Measurements from ENCODE around the gene PREX1. TPM values are rescaled to one million over a fixed set of nuclear protein-coding genes. Genes with fewer than 3 reads are reported as not detected.

PREX1 gene
- total and polyA plus RNA-seq, 2 experiments from 2014 or later, result 2.4 to 10.3 TPM

DNA sequence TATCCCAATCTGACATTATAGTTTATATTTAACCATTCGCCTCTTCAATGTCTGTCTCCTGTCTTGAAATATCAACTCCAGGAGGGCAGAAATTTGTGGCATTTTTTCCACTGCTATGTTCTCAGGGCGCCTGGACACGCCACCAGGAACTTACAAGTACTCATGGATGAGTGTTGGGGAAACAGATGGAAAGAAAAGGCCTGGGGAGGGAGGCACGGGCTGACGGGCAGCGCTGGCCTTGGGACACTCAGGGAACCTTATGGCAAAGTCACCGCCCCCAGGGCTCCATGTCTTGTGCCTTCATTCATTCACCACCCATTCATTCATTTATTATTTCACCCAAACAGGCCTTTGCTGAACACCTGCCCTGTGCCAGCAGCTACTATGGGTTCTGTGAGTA lies 222.9 kb downstream of the PREX1 start:
- Mint-ChIP-seq H3K36me3 (ENCODE audit: low read depth) (no peaks in the 10 kb centered on the region), H3K4me3 (no peak overlapping the region), H3K27ac (no peak overlapping the region), H3K27me3 (ENCODE audit: insufficient read depth, low read depth, poor library complexity) (no peaks in the 10 kb centered on the region), H3K9me3 (no peaks in the 10 kb centered on the region), H3K4me1 (peaks cover 20% of the 10 kb centered on the region)
- Histone ChIP-seq H3K36me3 (ENCODE audit: insufficient read depth) (no peaks in the 10 kb centered on the region), H3K79me2 (replicated peaks; ENCODE audit: insufficient read depth) (no peaks in the 10 kb centered on the region), H2AFZ (no peak overlapping the region), H3K4me1 (ENCODE audit: insufficient read depth) (no peaks in the 10 kb centered on the region; the same call in 1 of the 2 replicates), H3K27ac (ENCODE audit: low read depth) (no peak overlapping the region), H4K20me1 (replicated peaks; ENCODE audit: insufficient read depth) (no peaks in the 10 kb centered on the region), H3K27me3 (ENCODE audit: insufficient read depth) (no peaks in the 10 kb centered on the region), H3K4me3 (no peak overlapping the region), H3K9me2 (ENCODE audit: insufficient read depth) (no peaks in the 10 kb centered on the region), H3F3A (replicated peaks; ENCODE audit: low read depth) (no peaks in the 10 kb centered on the region), H3K4me2 (no peak overlapping the region)
- DNase-seq (ENCODE audit: low spot score) (no peak), ATAC-seq (no peak)
- TF ChIP-seq STAT1 (IDR thresholded peaks at IDR 0.05; ENCODE audit: unreplicated experiment) (no peak), ZNF331 (CRISPR knock-in tag; IDR thresholded peaks at IDR 0.05; ENCODE audit: low read depth) (no peak), NANOG (IDR thresholded peaks at IDR 0.05; ENCODE audit: borderline replicate concordance) (no peak), EZH2 (IDR thresholded peaks at IDR 0.05; ENCODE audit: low read depth, unreplicated experiment) (no peak)
- TF ChIP-seq, protein P1, sequence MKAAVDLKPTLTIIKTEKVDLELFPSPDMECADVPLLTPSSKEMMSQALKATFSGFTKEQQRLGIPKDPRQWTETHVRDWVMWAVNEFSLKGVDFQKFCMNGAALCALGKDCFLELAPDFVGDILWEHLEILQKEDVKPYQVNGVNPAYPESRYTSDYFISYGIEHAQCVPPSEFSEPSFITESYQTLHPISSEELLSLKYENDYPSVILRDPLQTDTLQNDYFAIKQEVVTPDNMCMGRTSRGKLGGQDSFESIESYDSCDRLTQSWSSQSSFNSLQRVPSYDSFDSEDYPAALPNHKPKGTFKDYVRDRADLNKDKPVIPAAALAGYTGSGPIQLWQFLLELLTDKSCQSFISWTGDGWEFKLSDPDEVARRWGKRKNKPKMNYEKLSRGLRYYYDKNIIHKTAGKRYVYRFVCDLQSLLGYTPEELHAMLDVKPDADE (IDR thresholded peaks at IDR 0.05), result no peak
- TF ChIP-seq, protein P2, sequence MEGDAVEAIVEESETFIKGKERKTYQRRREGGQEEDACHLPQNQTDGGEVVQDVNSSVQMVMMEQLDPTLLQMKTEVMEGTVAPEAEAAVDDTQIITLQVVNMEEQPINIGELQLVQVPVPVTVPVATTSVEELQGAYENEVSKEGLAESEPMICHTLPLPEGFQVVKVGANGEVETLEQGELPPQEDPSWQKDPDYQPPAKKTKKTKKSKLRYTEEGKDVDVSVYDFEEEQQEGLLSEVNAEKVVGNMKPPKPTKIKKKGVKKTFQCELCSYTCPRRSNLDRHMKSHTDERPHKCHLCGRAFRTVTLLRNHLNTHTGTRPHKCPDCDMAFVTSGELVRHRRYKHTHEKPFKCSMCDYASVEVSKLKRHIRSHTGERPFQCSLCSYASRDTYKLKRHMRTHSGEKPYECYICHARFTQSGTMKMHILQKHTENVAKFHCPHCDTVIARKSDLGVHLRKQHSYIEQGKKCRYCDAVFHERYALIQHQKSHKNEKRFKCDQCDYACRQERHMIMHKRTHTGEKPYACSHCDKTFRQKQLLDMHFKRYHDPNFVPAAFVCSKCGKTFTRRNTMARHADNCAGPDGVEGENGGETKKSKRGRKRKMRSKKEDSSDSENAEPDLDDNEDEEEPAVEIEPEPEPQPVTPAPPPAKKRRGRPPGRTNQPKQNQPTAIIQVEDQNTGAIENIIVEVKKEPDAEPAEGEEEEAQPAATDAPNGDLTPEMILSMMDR (conservative IDR thresholded peaks at IDR 0.05; ENCODE audit: low read depth in 2 of 2), result no peak

DNA sequence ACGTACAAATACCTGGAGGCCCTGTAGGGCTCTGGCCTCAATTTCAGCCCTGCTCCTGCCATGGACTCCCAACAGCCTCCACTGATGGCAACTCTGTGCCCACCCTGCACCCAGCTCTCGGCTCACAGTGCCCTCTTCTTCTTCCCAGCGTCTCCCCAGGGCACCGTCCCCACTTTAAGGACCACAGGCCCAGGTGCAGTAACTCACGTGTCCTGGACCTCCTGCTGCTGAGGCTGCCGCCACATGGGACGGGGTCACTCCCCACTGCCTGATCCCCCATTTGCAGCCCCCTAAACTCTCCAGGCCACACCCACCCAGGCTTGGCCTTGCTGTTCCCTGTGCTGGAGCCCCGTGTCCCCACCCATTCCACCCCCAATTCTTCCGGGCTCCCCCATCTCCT lies 223.4 kb downstream of the PREX1 start:
- no peak for ATAC-seq
- H3K79me2 ChIP-seq (replicated peaks; ENCODE audit: insufficient read depth), result no peaks in the 10 kb centered on the region
- TF ChIP-seq ZNF114 (CRISPR knock-in tag; IDR thresholded peaks at IDR 0.05) (no peak), STAT1 (IDR thresholded peaks at IDR 0.05; ENCODE audit: unreplicated experiment) (no peak), EZH2phosphoT487 (IDR thresholded peaks at IDR 0.05; ENCODE audit: unreplicated experiment) (no peak), POLR2AphosphoS5 (IDR thresholded peaks at IDR 0.05; ENCODE audit: low read depth) (no peak), CREB1 (CRISPR knock-in tag; IDR thresholded peaks at IDR 0.05; ENCODE audit: low read depth) (no peak), NANOG (IDR thresholded peaks at IDR 0.05; ENCODE audit: borderline replicate concordance) (no peak)
- TF ChIP-seq, protein P2 (conservative IDR thresholded peaks at IDR 0.05; ENCODE audit: low read depth in 2 of 2), result no peak
- TF ChIP-seq, protein P1 (IDR thresholded peaks at IDR 0.05), result no peak

More for the DNA sequence above, 223.4 kb downstream of the PREX1 start:
- no peak overlapping the region for H3K4me2 ChIP-seq
- Mint-ChIP-seq H3K27me3 (ENCODE audit: insufficient read depth, low read depth, poor library complexity) (no peaks in the 10 kb centered on the region), H3K9me3 (no peaks in the 10 kb centered on the region), H3K36me3 (ENCODE audit: low read depth) (no peaks in the 10 kb centered on the region), H3K27ac (no peak overlapping the region), H3K4me3 (no peak overlapping the region), H3K4me1 (peaks cover 19% of the 10 kb centered on the region)
- H3K4me1 ChIP-seq (ENCODE audit: insufficient read depth), result no peaks in the 10 kb centered on the region; the same call in 1 of the 2 replicates
- no peak overlapping the region for H2AFZ ChIP-seq
- no peak overlapping the region for H3K4me3 ChIP-seq
- DNase-seq (ENCODE audit: low spot score), result no peak
- H3K27ac ChIP-seq (ENCODE audit: low read depth), result no peak overlapping the region
- H3K36me3 ChIP-seq (ENCODE audit: insufficient read depth), result no peaks in the 10 kb centered on the region
- no peaks in the 10 kb centered on the region for H4K20me1 ChIP-seq (replicated peaks; ENCODE audit: insufficient read depth)
- no peaks in the 10 kb centered on the region for H3K27me3 ChIP-seq (ENCODE audit: insufficient read depth)
- no peaks in the 10 kb centered on the region for H3F3A ChIP-seq (replicated peaks; ENCODE audit: low read depth)
- no peaks in the 10 kb centered on the region for H3K9me2 ChIP-seq (ENCODE audit: insufficient read depth)
